H9 (cell line): ENCODE measurements around the gene KANSL1. TPM values are rescaled to one million over a fixed set of nuclear protein-coding genes. Genes with fewer than 3 reads are reported as not detected.

ENCODE experiments used
- DNase-seq: peaks from one replicate; pipeline ENCODE4 v3.0.0-alpha.2; 2017
- H2AFZ ChIP-seq: one replicate; pipeline ENCODE4 v1.6.1; 2013; ENCODE audit warnings: mild to moderate bottlenecking, low read length, control low read depth, moderate library complexity
- H2AK5ac ChIP-seq: 2 replicates; pipeline ENCODE4 v1.6.1; 2013; ENCODE audit warnings: low read length, control low read depth, mixed read lengths; ENCODE audit not compliant: insufficient read length
- H2BK120ac ChIP-seq: one replicate; pipeline ENCODE4 v1.6.1; 2013; ENCODE audit warnings: low read depth, mild to moderate bottlenecking, low read length, control low read depth, inconsistent platforms; ENCODE audit not compliant: poor library complexity, severe bottlenecking
- H2BK12ac ChIP-seq: 2 replicates; pipeline ENCODE4 v1.6.1; 2013; ENCODE audit warnings: low read length, control low read depth, mixed read lengths, low read depth; ENCODE audit not compliant: insufficient read length
- H2BK15ac ChIP-seq: 2 replicates; pipeline ENCODE4 v1.6.1; 2013; ENCODE audit warnings: low read depth, low read length, control low read depth
- H2BK20ac ChIP-seq: one replicate; pipeline ENCODE4 v1.6.1; 2013; ENCODE audit warnings: low read depth, mild to moderate bottlenecking, low read length, control low read depth, inconsistent platforms; ENCODE audit not compliant: poor library complexity, severe bottlenecking
- H2BK5ac ChIP-seq: 2 replicates; pipeline ENCODE4 v1.6.1; 2013; ENCODE audit warnings: low read length, control low read depth, mixed read lengths; ENCODE audit not compliant: insufficient read length
- H3K14ac ChIP-seq: 2 replicates; pipeline ENCODE4 v1.6.1; 2013; ENCODE audit warnings: low read length, control low read depth; ENCODE audit not compliant: insufficient read depth
- H3K18ac ChIP-seq: 2 replicates; pipeline ENCODE4 v1.6.1; 2013; ENCODE audit warnings: low read depth, mild to moderate bottlenecking, mixed read lengths, low read length, control low read depth; ENCODE audit not compliant: insufficient read length
- H3K23ac ChIP-seq: 2 replicates; pipeline ENCODE4 v1.6.1; 2013; ENCODE audit warnings: low read length, control low read depth, mixed read lengths, low read depth; ENCODE audit not compliant: insufficient read length
- H3K23me2 ChIP-seq: 2 replicates; pipeline ENCODE4 v1.6.1; 2013; ENCODE audit warnings: low read depth, mild to moderate bottlenecking, mixed read lengths, low read length, control low read depth; ENCODE audit not compliant: insufficient read length, poor library complexity, severe bottlenecking
- H3K27ac ChIP-seq: 2 replicates; pipeline ENCODE4 v1.5.1; 2013; ENCODE audit warnings: low read length, control low read depth, mixed read lengths, low read depth; ENCODE audit not compliant: insufficient read length
- H3K27me3 ChIP-seq: 2 replicates; pipeline ENCODE4 v1.6.1; 2013; ENCODE audit warnings: low read length, control low read depth, inconsistent platforms; ENCODE audit not compliant: insufficient read depth
- H3K4ac ChIP-seq: 2 replicates; pipeline ENCODE4 v1.6.1; 2013; ENCODE audit warnings: low read depth, mild to moderate bottlenecking, control low read depth, inconsistent platforms, low read length, moderate library complexity
- H3K4me1 ChIP-seq: 2 replicates; pipeline ENCODE4 v1.6.1; 2013; ENCODE audit warnings: low read length, control low read depth, inconsistent platforms; ENCODE audit not compliant: insufficient read depth
- H3K4me2 ChIP-seq: 2 replicates; pipeline ENCODE4 v1.6.1; 2013; ENCODE audit warnings: low read length, control low read depth, mixed read lengths; ENCODE audit not compliant: insufficient read length, insufficient read depth
- H3K56ac ChIP-seq: 2 replicates; pipeline ENCODE4 v1.6.1; 2013; ENCODE audit warnings: low read depth, mild to moderate bottlenecking, mixed read lengths, low read length, control low read depth; ENCODE audit not compliant: insufficient read length
- H3K79me1 ChIP-seq: 2 replicates; pipeline ENCODE4 v1.6.1; 2013; ENCODE audit warnings: low read depth, mild to moderate bottlenecking, moderate library complexity, low read length, control low read depth, inconsistent platforms; ENCODE audit not compliant: insufficient read depth, poor library complexity, severe bottlenecking
- H3K79me2 ChIP-seq: 2 replicates; pipeline ENCODE4 v1.6.1; 2013; ENCODE audit warnings: low read length, control low read depth, inconsistent platforms; ENCODE audit not compliant: insufficient read depth
- H3K9ac ChIP-seq: 2 replicates; pipeline ENCODE4 v1.6.1; 2013; ENCODE audit warnings: low read length, control low read depth, mixed read lengths; ENCODE audit not compliant: insufficient read length; ENCODE audit errors: extremely low read depth
- H3K9me3 ChIP-seq: one replicate; pipeline ENCODE4 v1.6.1; 2013; ENCODE audit warnings: low read depth, low read length, inconsistent platforms; ENCODE audit not compliant: control insufficient read depth
- H3T11ph ChIP-seq: one replicate; pipeline ENCODE4 v1.6.1; 2013; ENCODE audit warnings: mild to moderate bottlenecking, low read length, control low read depth, inconsistent platforms
- H4K20me1 ChIP-seq: one replicate; pipeline ENCODE4 v1.6.1; 2013; ENCODE audit not compliant: control insufficient read depth, insufficient read length, insufficient read depth
- H4K5ac ChIP-seq: 2 replicates; pipeline ENCODE4 v1.6.1; 2013; ENCODE audit warnings: low read depth, mild to moderate bottlenecking, mixed read lengths, low read length, control low read depth; ENCODE audit not compliant: insufficient read length
- H4K8ac ChIP-seq: replicated peaks from 2 replicates; pipeline ENCODE4 v1.6.1; 2013; ENCODE audit warnings: low read length, control low read depth, mixed read lengths, low read depth; ENCODE audit not compliant: insufficient read length
- H4K91ac ChIP-seq: 2 replicates; pipeline ENCODE4 v1.6.1; 2013; ENCODE audit warnings: low read depth, mild to moderate bottlenecking, moderate library complexity, mixed read lengths, low read length, control low read depth; ENCODE audit not compliant: insufficient read length
- H3K27ac Mint-ChIP-seq, 3 experiments: 2 replicates in 2 of 3; 3 replicates in 1 of 3; pipeline ENCODE4 v1.8.0; 2020 to 2021; ENCODE audit warnings: mixed read lengths in 3 of 3, mild to moderate bottlenecking in 1 of 3, moderate library complexity in 1 of 3
- H3K27me3 Mint-ChIP-seq: 2 replicates; pipeline ENCODE4 v1.8.0; 2021; ENCODE audit warnings: low read depth, mild to moderate bottlenecking, moderate library complexity, mixed read lengths
- H3K36me3 Mint-ChIP-seq, 3 experiments: 2 replicates in 2 of 3; 3 replicates in 1 of 3; pipeline ENCODE4 v1.8.0; 2020 to 2021; ENCODE audit warnings: low read depth in 3 of 3, mixed read lengths in 3 of 3; ENCODE audit not compliant: insufficient read depth in 1 of 3
- H3K4me1 Mint-ChIP-seq, 2 experiments: 2 replicates each; pipeline ENCODE4 v1.8.0; 2020; ENCODE audit warnings: mixed read lengths in 2 of 2
- H3K4me3 Mint-ChIP-seq, 2 experiments: 2 replicates in 1 of 2; 3 replicates in 1 of 2; pipeline ENCODE4 v1.8.0; 2020 to 2021; ENCODE audit warnings: mild to moderate bottlenecking in 2 of 2, mixed read lengths in 2 of 2, moderate library complexity in 1 of 2
- H3K9me3 Mint-ChIP-seq, 2 experiments: 2 replicates in 1 of 2; 3 replicates in 1 of 2; pipeline ENCODE4 v1.8.0; 2020; ENCODE audit warnings: mild to moderate bottlenecking in 2 of 2, mixed read lengths in 2 of 2, moderate library complexity in 1 of 2
- total RNA-seq: library from RNA; stranded (reverse); gene quantifications from 2 replicates; pipeline ENCODE4 v1.2.1, GENCODE V29; 2021
- TF ChIP-seq, protein P1 (sequence below): fragments of 200-600 bp; sonication (generic); conservative IDR thresholded peaks from 3 replicates; pipeline ENCODE4 v1.8.0; 2021; ENCODE audit warnings: antibody characterized with exemption, mild to moderate bottlenecking

Gene KANSL1
- total RNA-seq, 1 experiment from 2014 or later = 114 TPM

DNA sequence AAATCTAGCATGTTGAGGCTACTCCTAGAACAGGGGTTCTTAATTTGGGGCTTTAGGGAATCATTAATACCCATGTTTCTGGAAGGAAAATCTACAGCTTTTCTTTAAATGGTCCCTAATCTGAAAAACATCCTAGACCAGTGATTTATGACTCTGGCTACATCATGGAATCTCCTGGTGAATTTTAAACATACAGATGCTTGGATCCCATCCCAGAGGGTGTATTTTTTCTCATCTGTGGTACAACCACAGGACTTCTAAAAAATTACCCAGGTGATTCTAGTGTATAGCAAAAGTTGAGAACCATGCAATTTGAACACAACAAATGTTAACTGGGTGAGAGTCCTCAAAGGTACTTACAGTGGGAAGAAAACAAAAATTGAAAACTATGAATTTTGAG lies 41.5 kb downstream of the KANSL1 start:
- Histone ChIP-seq H4K20me1 (no peaks in the 10 kb centered on the region), H3K4me1 (peaks cover 5% of the 10 kb centered on the region), H4K5ac (no peak overlapping the region), H3K23me2 (no peaks in the 10 kb centered on the region), H3K79me2 (peaks cover 80% of the 10 kb centered on the region; the same call in 1 of the 2 replicates), H3K27ac (no peak overlapping the region), H3K9me3 (no peaks in the 10 kb centered on the region), H2BK12ac (no peak overlapping the region), H2AFZ (no peak overlapping the region), H2BK5ac (no peak overlapping the region), H3K4ac (no peak overlapping the region), H3T11ph (no peak overlapping the region), H3K14ac (no peak overlapping the region), H2BK20ac (no peak overlapping the region), H3K18ac (no peak overlapping the region), H3K56ac (no peak overlapping the region), H2AK5ac (no peak overlapping the region), H3K9ac (no peak overlapping the region), H2BK15ac (no peak overlapping the region), H4K8ac (no peak overlapping the region), H4K91ac (no peak overlapping the region), H3K79me1 (peaks cover 19% of the 10 kb centered on the region), H3K23ac (no peak overlapping the region), H3K4me2 (no peak overlapping the region), H2BK120ac (no peak overlapping the region), H3K27me3 (no peaks in the 10 kb centered on the region; the same call in 1 of the 2 replicates)
- H3K36me3 Mint-ChIP-seq = peaks cover 0 to 9% (median 5%) of the 10 kb centered on the region in 3 experiments; a peak in 4 of 7 replicates
- H3K4me3 Mint-ChIP-seq = no peak overlapping the region
- peaks cover 48 to 57% of the 10 kb centered on the region in 2 experiments for H3K4me1 Mint-ChIP-seq
- H3K27me3 Mint-ChIP-seq = no peaks in the 10 kb centered on the region
- no peak overlapping the region for H3K27ac Mint-ChIP-seq
- no peaks in the 10 kb centered on the region for H3K9me3 Mint-ChIP-seq
- no peak for DNase-seq
- TF ChIP-seq, protein P1, sequence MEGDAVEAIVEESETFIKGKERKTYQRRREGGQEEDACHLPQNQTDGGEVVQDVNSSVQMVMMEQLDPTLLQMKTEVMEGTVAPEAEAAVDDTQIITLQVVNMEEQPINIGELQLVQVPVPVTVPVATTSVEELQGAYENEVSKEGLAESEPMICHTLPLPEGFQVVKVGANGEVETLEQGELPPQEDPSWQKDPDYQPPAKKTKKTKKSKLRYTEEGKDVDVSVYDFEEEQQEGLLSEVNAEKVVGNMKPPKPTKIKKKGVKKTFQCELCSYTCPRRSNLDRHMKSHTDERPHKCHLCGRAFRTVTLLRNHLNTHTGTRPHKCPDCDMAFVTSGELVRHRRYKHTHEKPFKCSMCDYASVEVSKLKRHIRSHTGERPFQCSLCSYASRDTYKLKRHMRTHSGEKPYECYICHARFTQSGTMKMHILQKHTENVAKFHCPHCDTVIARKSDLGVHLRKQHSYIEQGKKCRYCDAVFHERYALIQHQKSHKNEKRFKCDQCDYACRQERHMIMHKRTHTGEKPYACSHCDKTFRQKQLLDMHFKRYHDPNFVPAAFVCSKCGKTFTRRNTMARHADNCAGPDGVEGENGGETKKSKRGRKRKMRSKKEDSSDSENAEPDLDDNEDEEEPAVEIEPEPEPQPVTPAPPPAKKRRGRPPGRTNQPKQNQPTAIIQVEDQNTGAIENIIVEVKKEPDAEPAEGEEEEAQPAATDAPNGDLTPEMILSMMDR = no peak
